K562 (cell line): ENCODE data around the gene INO80D. TPM values are rescaled to one million over a fixed set of nuclear protein-coding genes. Genes with fewer than 3 reads are reported as not detected.

ENCODE experiments used
- ATAC-seq: fragments of 200-7000 bp; cut with Tn5 transposase; 3 replicates; pipeline ENCODE4 v1.9.1; 2020; ENCODE audit warnings: moderate library complexity
- BruUV-seq: library from RNA; stranded (reverse); fragments of 400-500 nt; replicated peaks from 2 replicates; lab custom pipeline; 2021; lab: Mats Ljungman, UMichigan
- CTCF ChIA-PET: fragments of 300-600 bp; formaldehyde crosslinking; extraction: SDS; loops from one replicate; lab custom pipeline; 2021; ENCODE audit warnings: low intra/inter-chr PET ratio; lab: Yijun Ruan, JAX
- POLR2A ChIA-PET: fragments of 300-600, 350-650 bp; sonication (Branson Sonifier 250); formaldehyde crosslinking; extraction: SDS; loops from one replicate; lab custom pipeline; 2021; ENCODE audit warnings: antibody characterized with exemption, inconsistent platforms; lab: Yijun Ruan, JAX
- DNase-seq, 4 experiments: peaks; one replicate each; pipeline versions ENCODE4 v3.0.0 to v3.0.0-alpha.2; 2011 to 2018; ENCODE audit warnings: low spot score in 3 of 4, mixed read lengths in 3 of 4; ENCODE audit errors: extremely low read depth in 1 of 4
- FAIRE-seq: peaks from 2 replicates; lab custom pipeline; 2011; peaks lifted over from hg19 to GRCh38; lab: Jason Lieb, UNC
- H2AFZ ChIP-seq: 2 replicates; pipeline ENCODE4 v1.6.0; 2011; ENCODE audit warnings: low read depth, low read length, control low read depth, inconsistent platforms
- H3K27ac ChIP-seq: fragments of 200-600 bp; 3 replicates; pipeline ENCODE4 v1.8.0; 2011; ENCODE audit warnings: low read depth, mild to moderate bottlenecking, control low read depth, inconsistent platforms, low read length, moderate library complexity, mixed read lengths; ENCODE audit errors: extremely low read depth
- H3K27me3 ChIP-seq, 2 experiments: fragments of 300-600 bp in 1 of 2; 2 replicates in 1 of 2; 3 replicates in 1 of 2; pipeline versions ENCODE4 v1.6.0 to v1.8.0; 2011; ENCODE audit warnings: inconsistent platforms in 2 of 2, low read length in 2 of 2, mild to moderate bottlenecking in 1 of 2, mixed read lengths in 1 of 2, moderate library complexity in 1 of 2; ENCODE audit not compliant: control insufficient read depth in 2 of 2, insufficient read depth in 2 of 2
- H3K36me3 ChIP-seq: fragments of 300-600 bp; 3 replicates; pipeline ENCODE4 v1.8.0; 2011; ENCODE audit warnings: mild to moderate bottlenecking, low read length, inconsistent platforms; ENCODE audit not compliant: control insufficient read depth, insufficient read depth
- H3K4me1 ChIP-seq, 2 experiments: fragments of 200-600 bp in 1 of 2; replicated peaks in 1 of 2; 2 replicates in 1 of 2; 3 replicates in 1 of 2; pipeline versions ENCODE4 v1.5.1 to v1.8.0; 2011; ENCODE audit warnings: inconsistent platforms in 2 of 2, low read length in 2 of 2, mild to moderate bottlenecking in 1 of 2, mixed read lengths in 1 of 2, moderate library complexity in 1 of 2; ENCODE audit not compliant: control insufficient read depth in 2 of 2, insufficient read depth in 2 of 2
- H3K4me2 ChIP-seq: 2 replicates; pipeline ENCODE4 v1.6.1; 2011; ENCODE audit warnings: low read length, control low read depth, inconsistent platforms, mixed read lengths; ENCODE audit not compliant: insufficient read depth
- H3K4me3 ChIP-seq: fragments of 200-600 bp; sonication (generic), shearing (Covaris generic); 2 replicates; pipeline ENCODE4 v1.5.1; 2016; ENCODE audit warnings: control low read depth, inconsistent platforms
- H3K79me2 ChIP-seq: fragments of 200-600 bp; 3 replicates; pipeline ENCODE4 v1.8.0; 2011; ENCODE audit warnings: low read length, inconsistent platforms; ENCODE audit not compliant: control insufficient read depth, insufficient read depth
- H3K9ac ChIP-seq, 2 experiments: 2 replicates each; pipeline versions ENCODE4 v1.6.0 to v1.6.1; 2011; ENCODE audit warnings: low read depth in 2 of 2, low read length in 2 of 2, control low read depth in 1 of 2, inconsistent platforms in 1 of 2, mild to moderate bottlenecking in 1 of 2, mixed read lengths in 1 of 2; ENCODE audit not compliant: insufficient read depth in 1 of 2
- H3K9me1 ChIP-seq: one replicate; pipeline ENCODE4 v1.6.0; 2011; ENCODE audit warnings: inconsistent platforms, mild to moderate bottlenecking, low read length, moderate library complexity; ENCODE audit not compliant: control insufficient read depth, insufficient read depth
- H3K9me3 ChIP-seq: replicated peaks from 2 replicates; pipeline ENCODE4 v1.5.1; 2011; ENCODE audit warnings: low read depth, low read length, inconsistent platforms; ENCODE audit not compliant: control insufficient read depth, insufficient read depth
- H4K20me1 ChIP-seq: replicated peaks from 2 replicates; pipeline ENCODE4 v1.6.1; 2011; ENCODE audit warnings: low read length, inconsistent platforms, mixed read lengths; ENCODE audit not compliant: control insufficient read depth, insufficient read depth
- BRF2 ChIP-seq: IDR thresholded peaks from 3 replicates; pipeline ENCODE4 v1.6.1; 2011; ENCODE audit warnings: borderline replicate concordance, mild to moderate bottlenecking; ENCODE audit not compliant: insufficient read length, insufficient read depth
- CTCF ChIP-seq, 3 experiments: IDR thresholded peaks in 2 of 3; conservative IDR thresholded peaks in 1 of 3; 2 replicates each; pipeline ENCODE4 v1.5.1; 2011 to 2012; ENCODE audit warnings: low read length in 3 of 3, mild to moderate bottlenecking in 3 of 3, control low read depth in 2 of 3, improper control_type of control experiment in 1 of 3, inconsistent platforms in 1 of 3, low read depth in 1 of 3, mixed read lengths in 1 of 3, moderate library complexity in 1 of 3; ENCODE audit not compliant: insufficient read depth in 2 of 3
- FOSL1 ChIP-seq: fragments of 200-800 bp; sonication (Bioruptor generic); conservative IDR thresholded peaks from 2 replicates; pipeline ENCODE4 v1.6.1; 2016; ENCODE audit warnings: missing genetic modification characterization, missing compliant biosample characterization
- RAD51 ChIP-seq: fragments of 450-650 bp; IDR thresholded peaks from 2 replicates; pipeline ENCODE4 v1.7.1; 2016; ENCODE audit warnings: low read depth, mild to moderate bottlenecking, borderline replicate concordance
- REST ChIP-seq, 2 experiments: fragments of 450-650 bp; formaldehyde crosslinking in 1 of 2; IDR thresholded peaks; 2 replicates each; pipeline versions ENCODE4 v1.4.0 to v1.6.1; 2014 to 2020; ENCODE audit warnings: mild to moderate bottlenecking in 2 of 2, borderline replicate concordance in 1 of 2, low read depth in 1 of 2
- ZBTB8A ChIP-seq: fragments of 450-650 bp; IDR thresholded peaks from 2 replicates; pipeline ENCODE4 v1.6.1; 2018; ENCODE audit warnings: mild to moderate bottlenecking, moderate library complexity; ENCODE audit not compliant: partially characterized antibody
- WGBS: fragments of 100-300 bp; shearing (Covaris generic); methylation state at CpG from one replicate; pipeline ENCODE4 v1.1.6; 2016; ENCODE audit warnings: low coverage, mixed read lengths; ENCODE audit not compliant: insufficient coverage; ENCODE audit errors: missing lambda C conversion rate; 5-methylcytosine and 5-hydroxymethylcytosine counted together
- in situ Hi-C: fragments of 300-500 bp; cut with MboI; formaldehyde crosslinking; loops from 4 replicates; pipeline ENCODE4 v1.15.0; 2018; ENCODE audit warnings: inconsistent platforms, mixed read lengths
- intact Hi-C: fragments of 100-400 bp; cut with micrococcal nuclease; formaldehyde crosslinking; loops from 2 replicates; pipeline ENCODE4 v1.14.2; 2022
- polyA plus RNA-seq, 8 experiments: library from polyadenylated mRNA; depleted of rRNA in 4 of 8; stranded (reverse) in 5 of 8; unstranded in 3 of 8; fragments of >200 nt; fragmentation: Nextera tagmentation in 2 of 8; fragmentation: Illumina TruSeq in 1 of 8; extraction: Ambion mirVana in 2 of 8; extraction: Trizol in 1 of 8; gene quantifications; 2 replicates each; pipeline versions ENCODE4 v1.2.1 to v1.2.3, GENCODE V29; 2011 to 2014; ENCODE audit warnings: inconsistent platforms in 1 of 8, missing spikeins in 1 of 8
- total RNA-seq, 7 experiments: library from RNA; depleted of rRNA in 6 of 7; stranded (reverse); fragments of >200 nt in 6 of 7; fragmentation: Illumina TruSeq in 2 of 7; extraction: Trizol in 2 of 7; gene quantifications; 2 replicates each; pipeline versions ENCODE4 v1.2.1 to v1.2.3, GENCODE V29; 2011 to 2021; ENCODE audit warnings: low replicate concordance in 1 of 7

The INO80D gene
- total and polyA plus RNA-seq, 9 of the 15 experiments (the other 6 are each of a cell fraction or from before 2014, with no cell fraction given) = 0.64 to 8.1 (median 2.9) TPM

GRCh38 chr2:205948496-205948837 is 137.5 kb downstream of the INO80D start (continued):
- no peak for TF ChIP-seq RAD51
- no peak for TF ChIP-seq FOSL1 (tag)

- Histone ChIP-seq H3K27me3 (peaks cover 5 to 22% of the 10 kb centered on the region in 2 experiments; a peak in 3 of 5 replicates), H3K9me3 (no peaks in the 10 kb centered on the region), H3K9me1 (no peaks in the 10 kb centered on the region), H3K36me3 (no peaks in the 10 kb centered on the region), H3K9ac (no peak overlapping the region), H3K27ac (no peak overlapping the region), H3K4me3 (no peak overlapping the region), H3K79me2 (no peaks in the 10 kb centered on the region), H3K4me2 (no peak overlapping the region), H2AFZ (no peak overlapping the region), H4K20me1 (no peaks in the 10 kb centered on the region), H3K4me1 (no peaks in the 10 kb centered on the region; a peak in 1 of 5 replicates)
- ChIA-PET CTCF (interaction anchor here (0.7 to 1.3 kb wide), 2 partner anchors 181 to 232 kb away, joined by 3 to 4 read pairs; no protein-coding TSS in a partner anchor), POLR2A (no interaction called here)
- no TSS peak for BruUV-seq
- DNase-seq (peak; percentile 42 to 55 (median 50)), FAIRE-seq (peak; percentile 90), ATAC-seq (peak; percentile 89)
- 7% methylated on average over 14 of the region's 15 CpGs for WGBS
- in situ Hi-C loops = loop anchor here (25.0 kb wide), 1 partner anchor 1636 kb away; no protein-coding TSS in a partner anchor
- intact Hi-C loops = loop anchor here (1.0 to 5.0 kb wide), 2 partner anchors 46 to 172 kb away; no protein-coding TSS in a partner anchor
- peak; percentile 53; the same call in 1 of the 2 replicates for TF ChIP-seq REST (IDR thresholded peaks at IDR 0.05; ENCODE audit: borderline replicate concordance)
- no peak for TF ChIP-seq REST (CRISPR knock-in tag; IDR thresholded peaks at IDR 0.05; ENCODE audit: low read depth)
- peak; percentile 71 to 80 (median 80) for TF ChIP-seq CTCF (IDR thresholded peaks at IDR 0.05 in 2 of 3, conservative IDR thresholded peaks at IDR 0.05 in 1 of 3; ENCODE audit: insufficient read depth in 2 of 3, low read depth in 1 of 3, low read length in 3 of 3)
- TF ChIP-seq BRF2 = no peak
- TF ChIP-seq ZBTB8A = no peak
These were observed 138.1 kb downstream of the INO80D start for GRCh38 chr2:205947621-205948495.
